ENCODE results near the gene USP12. TPM values are rescaled to one million over a fixed set of nuclear protein-coding genes. Genes with fewer than 3 reads are reported as not detected.

USP12 gene
- total and polyA plus RNA-seq, 4 donors = 5.7 to 43.7 (median 11.9) TPM

GRCh38 chr13:27170221-27170515, 1.4 kb downstream of the USP12 start:
- peak overlapping the region; percentile 88 to 95 for H3K27ac ChIP-seq (ENCODE audit: low read depth in 1 of 2, low read length in 2 of 2)
- 23% methylated on average over 4 of the region's 4 CpGs for WGBS
- no peak for DNase-seq (ENCODE audit: low spot score)
- H3K9me3 ChIP-seq (ENCODE audit: control insufficient read depth in 4 of 4, low read length in 3 of 4) = no peaks in the 10 kb centered on the region
- peak overlapping the region in 1 of 2 donors; percentile 51 for H3K9ac ChIP-seq (ENCODE audit: low read depth in 1 of 2, low read length in 2 of 2)
- no peak for TF ChIP-seq MAX (IDR thresholded peaks at IDR 0.05)
- TF ChIP-seq JUND (IDR thresholded peaks at IDR 0.05) = peak in 1 of 2 donors; percentile 51
- H3K27me3 ChIP-seq (ENCODE audit: control insufficient read depth in 4 of 4, insufficient read depth in 4 of 4, low read length in 3 of 4) = no peaks in the 10 kb centered on the region
- peaks cover 0 to 33% (median 20%) of the 10 kb centered on the region in 4 donors for H3K4me1 ChIP-seq (ENCODE audit: control insufficient read depth in 4 of 4, insufficient read depth in 4 of 4, low read length in 3 of 4)
- H3K36me3 ChIP-seq (ENCODE audit: control insufficient read depth in 4 of 4, insufficient read depth in 3 of 4, low read depth in 1 of 4, low read length in 3 of 4) = no peaks in the 10 kb centered on the region
- H3K4me3 ChIP-seq (ENCODE audit: low read depth in 1 of 3, low read length in 3 of 3) = peak overlapping the region; percentile 45 to 92 (median 73)

- no peak for DNase-seq (ENCODE audit: low spot score)
- Histone ChIP-seq H3K36me3 (ENCODE audit: control insufficient read depth in 4 of 4, insufficient read depth in 3 of 4, low read depth in 1 of 4, low read length in 3 of 4) (no peaks in the 10 kb centered on the region), H3K27me3 (ENCODE audit: control insufficient read depth in 4 of 4, insufficient read depth in 4 of 4, low read length in 3 of 4) (no peaks in the 10 kb centered on the region), H3K9me3 (ENCODE audit: control insufficient read depth in 4 of 4, low read length in 3 of 4) (no peaks in the 10 kb centered on the region), H3K27ac (ENCODE audit: low read depth in 1 of 2, low read length in 2 of 2) (peak overlapping the region; percentile 2 to 8), H3K4me3 (ENCODE audit: low read depth in 1 of 3, low read length in 3 of 3) (no peak overlapping the region), H3K4me1 (ENCODE audit: control insufficient read depth in 4 of 4, insufficient read depth in 4 of 4, low read length in 3 of 4) (peaks cover 0 to 33% (median 20%) of the 10 kb centered on the region in 4 donors), H3K9ac (ENCODE audit: low read depth in 1 of 2, low read length in 2 of 2) (no peak overlapping the region)
- WGBS = 61% methylated on average over 8 of the region's 8 CpGs
- TF ChIP-seq ZBTB33 (IDR thresholded peaks at IDR 0.05) (no peak), CTCF (IDR thresholded peaks at IDR 0.05; ENCODE audit: low read depth, low read length, missing input control) (no peak), YY1 (IDR thresholded peaks at IDR 0.05) (no peak), RXRA (IDR thresholded peaks at IDR 0.05) (no peak), HNF4A (conservative IDR thresholded peaks at IDR 0.05) (no peak), RAD21 (IDR thresholded peaks at IDR 0.05) (no peak), EGR1 (IDR thresholded peaks at IDR 0.05; ENCODE audit: low read depth in 2 of 2) (no peak), ATF3 (IDR thresholded peaks at IDR 0.05) (no peak), FOXA1 (IDR thresholded peaks at IDR 0.05) (no peak), HNF4G (IDR thresholded peaks at IDR 0.05) (no peak), GABPA (IDR thresholded peaks at IDR 0.05 in 1 of 2, conservative IDR thresholded peaks at IDR 0.05 in 1 of 2) (no peak), NR2F2 (IDR thresholded peaks at IDR 0.05) (no peak), JUND (IDR thresholded peaks at IDR 0.05) (no peak), FOXA2 (IDR thresholded peaks at IDR 0.05) (no peak)
- TF ChIP-seq, protein P1, sequence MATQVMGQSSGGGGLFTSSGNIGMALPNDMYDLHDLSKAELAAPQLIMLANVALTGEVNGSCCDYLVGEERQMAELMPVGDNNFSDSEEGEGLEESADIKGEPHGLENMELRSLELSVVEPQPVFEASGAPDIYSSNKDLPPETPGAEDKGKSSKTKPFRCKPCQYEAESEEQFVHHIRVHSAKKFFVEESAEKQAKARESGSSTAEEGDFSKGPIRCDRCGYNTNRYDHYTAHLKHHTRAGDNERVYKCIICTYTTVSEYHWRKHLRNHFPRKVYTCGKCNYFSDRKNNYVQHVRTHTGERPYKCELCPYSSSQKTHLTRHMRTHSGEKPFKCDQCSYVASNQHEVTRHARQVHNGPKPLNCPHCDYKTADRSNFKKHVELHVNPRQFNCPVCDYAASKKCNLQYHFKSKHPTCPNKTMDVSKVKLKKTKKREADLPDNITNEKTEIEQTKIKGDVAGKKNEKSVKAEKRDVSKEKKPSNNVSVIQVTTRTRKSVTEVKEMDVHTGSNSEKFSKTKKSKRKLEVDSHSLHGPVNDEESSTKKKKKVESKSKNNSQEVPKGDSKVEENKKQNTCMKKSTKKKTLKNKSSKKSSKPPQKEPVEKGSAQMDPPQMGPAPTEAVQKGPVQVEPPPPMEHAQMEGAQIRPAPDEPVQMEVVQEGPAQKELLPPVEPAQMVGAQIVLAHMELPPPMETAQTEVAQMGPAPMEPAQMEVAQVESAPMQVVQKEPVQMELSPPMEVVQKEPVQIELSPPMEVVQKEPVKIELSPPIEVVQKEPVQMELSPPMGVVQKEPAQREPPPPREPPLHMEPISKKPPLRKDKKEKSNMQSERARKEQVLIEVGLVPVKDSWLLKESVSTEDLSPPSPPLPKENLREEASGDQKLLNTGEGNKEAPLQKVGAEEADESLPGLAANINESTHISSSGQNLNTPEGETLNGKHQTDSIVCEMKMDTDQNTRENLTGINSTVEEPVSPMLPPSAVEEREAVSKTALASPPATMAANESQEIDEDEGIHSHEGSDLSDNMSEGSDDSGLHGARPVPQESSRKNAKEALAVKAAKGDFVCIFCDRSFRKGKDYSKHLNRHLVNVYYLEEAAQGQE (IDR thresholded peaks at IDR 0.05) = no peak
These were observed 2.5 kb downstream of the USP12 start for GRCh38 chr13:27168906-27169657.

All from liver (tissue), 9 donors.